Right lobe of liver (tissue), 4 donors: ENCODE measurements around the gene CMKLR1.

Experiments
- POLR2A ChIP-seq: fragments of 450-650 bp; IDR thresholded peaks from one replicate; pipeline ENCODE4 v1.6.1; 2017; ENCODE audit warnings: antibody characterized with exemption, mild to moderate bottlenecking
- TF ChIP-seq, protein P1 (sequence below), 4 donors: fragments of 200-600 bp in 3 of 4; fragments of 450-650 bp in 1 of 4; IDR thresholded peaks; one replicate each; pipeline versions ENCODE4 v1.5.1 to v1.8.0; 2016 to 2022; ENCODE audit warnings: antibody characterized with exemption in 4 of 4, mild to moderate bottlenecking in 2 of 4
- donor health status: DM: no; HTN: no; CAD: no.
- donor health status: DM: no; HTN: no; CAD: no.
- donor health status: DM: no; HTN: yes; CAD: no.

DNA sequence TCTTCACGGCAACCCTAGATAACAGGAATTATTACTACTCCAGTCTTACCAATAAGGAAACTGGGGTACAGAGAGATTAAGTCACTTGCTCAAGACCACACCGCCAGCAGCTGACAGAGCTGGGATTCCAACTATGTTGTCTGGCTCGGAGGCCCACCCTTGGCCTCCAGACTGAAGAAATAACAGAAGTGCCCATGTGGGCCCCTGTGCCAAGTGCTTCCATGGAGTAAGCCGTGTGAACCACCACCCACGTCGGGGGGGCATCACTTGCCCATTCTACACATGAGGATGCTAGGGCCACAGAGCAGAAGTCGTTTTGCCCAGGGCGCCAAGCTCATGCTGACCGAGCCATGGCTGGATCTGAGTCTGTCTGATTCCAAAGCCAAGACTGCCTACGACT, 926 bp upstream of the CMKLR1 start:
- TF ChIP-seq, protein P1, sequence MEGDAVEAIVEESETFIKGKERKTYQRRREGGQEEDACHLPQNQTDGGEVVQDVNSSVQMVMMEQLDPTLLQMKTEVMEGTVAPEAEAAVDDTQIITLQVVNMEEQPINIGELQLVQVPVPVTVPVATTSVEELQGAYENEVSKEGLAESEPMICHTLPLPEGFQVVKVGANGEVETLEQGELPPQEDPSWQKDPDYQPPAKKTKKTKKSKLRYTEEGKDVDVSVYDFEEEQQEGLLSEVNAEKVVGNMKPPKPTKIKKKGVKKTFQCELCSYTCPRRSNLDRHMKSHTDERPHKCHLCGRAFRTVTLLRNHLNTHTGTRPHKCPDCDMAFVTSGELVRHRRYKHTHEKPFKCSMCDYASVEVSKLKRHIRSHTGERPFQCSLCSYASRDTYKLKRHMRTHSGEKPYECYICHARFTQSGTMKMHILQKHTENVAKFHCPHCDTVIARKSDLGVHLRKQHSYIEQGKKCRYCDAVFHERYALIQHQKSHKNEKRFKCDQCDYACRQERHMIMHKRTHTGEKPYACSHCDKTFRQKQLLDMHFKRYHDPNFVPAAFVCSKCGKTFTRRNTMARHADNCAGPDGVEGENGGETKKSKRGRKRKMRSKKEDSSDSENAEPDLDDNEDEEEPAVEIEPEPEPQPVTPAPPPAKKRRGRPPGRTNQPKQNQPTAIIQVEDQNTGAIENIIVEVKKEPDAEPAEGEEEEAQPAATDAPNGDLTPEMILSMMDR (IDR thresholded peaks at IDR 0.05), result no peak
- TF ChIP-seq POLR2A, result no peak
